Activated CD4-positive, CD25-positive, alpha-beta regulatory T cell treated with anti-CD3 and anti-CD28 coated beads, Interleukin-2, amount 50 U/mL, for 16 hours (primary cell): ENCODE measurements around the gene SMARCD3.

ENCODE experiments used
- DNase-seq: peaks from one replicate; pipeline ENCODE4 v3.0.0-alpha.2; 2020; ENCODE audit warnings: low read depth, low spot score

SMARCD3 gene

GRCh38 chr7:151272877-151273276, 24.4 kb upstream of the SMARCD3 start:
- DNase-seq, result no peak

DNA sequence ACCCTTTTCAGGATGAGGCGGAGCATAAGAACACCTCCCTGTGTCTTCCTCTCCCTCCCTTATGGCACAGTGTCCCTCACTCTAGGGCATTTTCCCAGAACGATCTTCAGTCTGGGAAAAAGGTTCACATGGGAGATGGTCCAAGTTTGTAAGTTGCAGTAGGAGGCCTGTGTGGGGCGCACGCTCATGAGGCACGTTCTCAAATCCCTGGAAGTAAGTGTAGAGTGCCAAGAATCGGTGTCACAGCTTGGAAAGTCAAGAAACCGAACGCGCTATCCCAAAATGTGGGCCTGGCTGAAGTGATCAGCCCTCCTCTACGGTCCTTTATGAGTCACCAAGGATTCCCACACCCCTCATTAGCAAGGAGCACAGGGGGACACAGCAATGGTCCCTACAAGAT, 23.9 kb upstream of the SMARCD3 start:
- DNase-seq, result no peak

GRCh38 chr7:151271699-151272355, 23.3 kb upstream of the SMARCD3 start:
- no peak for DNase-seq

DNA sequence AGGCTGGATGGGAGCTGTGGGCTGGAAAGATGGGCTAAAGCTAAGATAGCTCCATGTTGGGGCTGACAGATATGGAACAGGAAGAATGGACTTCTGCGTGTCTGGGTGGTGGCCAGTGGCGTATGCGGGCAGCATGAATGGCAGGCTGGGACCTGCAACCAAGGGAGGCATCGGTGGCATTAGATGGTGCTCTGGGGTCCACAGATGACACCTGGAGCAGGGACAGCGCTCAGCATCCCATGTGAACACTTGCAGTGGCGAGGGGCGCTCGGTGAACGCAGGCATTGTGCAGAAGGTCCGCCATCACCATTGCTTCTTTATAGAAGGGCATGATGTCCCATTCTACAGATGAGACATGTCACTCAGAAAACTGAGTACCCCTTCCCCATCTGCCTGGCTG, 21.0 kb upstream of the SMARCD3 start:
- DNase-seq, result no peak

DNA sequence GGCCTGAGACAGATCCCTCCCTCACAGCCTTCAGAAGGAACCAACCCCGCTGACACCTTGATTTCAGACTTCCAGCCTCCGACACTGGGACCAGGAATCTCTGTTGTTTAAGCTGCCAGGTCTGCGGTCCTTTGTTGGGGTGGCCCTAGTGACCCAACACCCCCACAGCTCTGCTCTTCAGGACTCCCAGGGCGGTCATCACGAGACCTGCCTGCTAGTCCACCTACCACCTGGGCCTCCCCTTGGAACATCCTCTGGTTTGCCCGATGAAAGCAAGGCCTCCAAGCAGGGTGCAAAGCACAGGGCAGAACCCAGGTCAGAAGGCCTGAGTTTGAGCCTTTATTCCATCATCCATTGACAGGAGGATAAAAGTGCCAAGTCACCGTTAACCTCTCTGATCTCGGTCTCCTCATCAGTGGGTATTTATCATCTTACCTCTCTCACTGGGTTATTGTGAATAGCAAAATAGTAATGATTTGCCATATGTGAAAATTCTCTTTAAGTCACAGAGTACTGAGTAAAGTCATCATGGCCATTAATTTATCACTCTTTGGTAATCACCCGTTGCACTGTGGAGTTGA, 16.9 kb upstream of the SMARCD3 start:
- DNase-seq, result no peak

GRCh38 chr7:151264615-151265014, 16.1 kb upstream of the SMARCD3 start:
- DNase-seq, result no peak

DNA sequence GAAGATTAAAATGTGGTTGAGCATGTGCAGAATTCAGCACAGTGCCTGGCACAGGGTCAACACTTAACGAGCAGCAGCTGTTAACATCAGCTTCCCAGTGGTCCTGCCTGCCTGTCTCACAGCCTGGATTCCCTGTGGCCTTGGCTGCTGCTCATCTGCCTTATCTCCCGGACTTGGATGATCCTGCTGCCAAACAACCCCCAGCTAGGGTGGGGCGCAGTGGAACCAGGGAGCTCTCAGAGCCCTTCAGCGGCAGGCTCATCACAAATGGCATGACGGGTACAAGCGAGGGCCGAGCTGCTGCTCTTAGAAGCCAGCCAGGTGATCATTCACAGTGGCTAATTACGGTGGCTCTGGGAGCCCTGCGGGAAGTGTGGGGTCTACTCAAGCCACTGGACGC, 13.0 kb upstream of the SMARCD3 start:
- no peak for DNase-seq

- DNase-seq, result no peak
Observed at GRCh38 chr7:151260883-151261282, 12.4 kb upstream of the SMARCD3 start.

- no peak for DNase-seq
Observed at GRCh38 chr7:151260471-151260870, 12.0 kb upstream of the SMARCD3 start.

DNA sequence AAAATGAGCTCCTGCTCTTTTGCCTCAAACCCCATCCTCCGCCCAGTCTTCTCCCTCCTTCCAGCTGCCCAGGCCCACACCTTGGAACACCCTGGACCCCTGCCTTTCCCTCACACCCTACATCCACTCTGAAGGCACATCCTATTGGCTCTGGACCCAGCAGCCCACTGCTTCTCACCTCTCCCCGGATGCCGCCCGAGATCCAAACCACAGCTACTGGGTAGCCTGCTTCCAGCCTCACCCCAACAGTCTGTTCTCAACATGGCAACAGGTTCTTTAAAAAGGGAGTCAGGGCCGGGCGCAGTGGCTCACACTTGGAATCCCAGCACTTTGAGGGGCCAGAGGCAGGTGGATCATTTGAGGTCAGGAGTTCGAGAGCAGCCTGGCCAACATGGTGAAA, 9.5 kb upstream of the SMARCD3 start:
- DNase-seq, result no peak

DNA sequence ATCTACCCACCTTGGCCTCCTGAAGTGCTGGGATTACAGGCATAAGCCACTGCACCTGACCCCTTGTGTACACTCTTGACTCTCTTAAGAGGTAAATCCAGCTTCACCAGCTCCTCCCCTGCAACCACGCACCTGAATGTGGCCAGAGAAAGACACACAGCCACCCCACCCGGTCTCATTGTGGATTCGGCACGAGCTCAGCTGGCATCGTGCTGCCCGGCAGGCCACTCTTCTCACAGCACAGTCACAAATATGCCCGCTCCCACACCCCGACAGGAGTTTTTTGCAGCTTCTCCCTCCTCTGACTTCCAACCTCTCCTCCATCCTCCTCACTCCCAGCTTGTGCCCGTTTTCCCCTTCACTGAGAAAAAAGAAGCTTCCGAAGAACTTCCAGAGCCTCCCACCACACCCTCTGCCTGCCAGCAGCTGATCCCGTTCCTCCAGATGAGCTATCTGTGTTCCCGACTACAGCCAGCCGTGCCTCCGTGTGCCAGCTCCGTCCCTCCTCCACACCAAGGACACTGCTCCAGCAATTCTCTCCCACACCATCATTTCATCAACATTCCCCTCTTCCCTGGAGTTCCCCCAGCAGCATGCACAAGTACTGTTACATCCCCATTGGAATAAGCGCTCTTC, 8.0 kb upstream of the SMARCD3 start:
- DNase-seq, result no peak

DNA sequence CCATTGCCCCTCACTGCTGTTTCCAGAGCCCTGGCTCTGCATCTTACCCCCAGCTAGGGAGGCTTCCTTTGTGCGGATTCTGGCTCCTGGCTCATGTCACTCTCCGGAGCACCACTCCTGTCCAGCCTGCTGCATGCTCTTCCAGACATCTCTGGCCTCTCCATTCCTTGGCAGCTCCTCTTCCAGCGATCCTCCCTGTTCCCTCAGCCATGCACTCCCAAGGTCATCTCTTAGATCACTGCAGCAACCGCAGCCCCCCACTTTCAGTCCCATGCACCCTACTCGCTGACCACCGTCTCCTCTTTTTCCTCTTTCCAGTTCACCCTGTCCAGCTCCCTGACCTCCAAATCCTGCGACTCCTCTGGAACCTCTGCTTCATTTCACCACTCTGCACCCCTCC, 6.9 kb upstream of the SMARCD3 start:
- no peak for DNase-seq

DNA sequence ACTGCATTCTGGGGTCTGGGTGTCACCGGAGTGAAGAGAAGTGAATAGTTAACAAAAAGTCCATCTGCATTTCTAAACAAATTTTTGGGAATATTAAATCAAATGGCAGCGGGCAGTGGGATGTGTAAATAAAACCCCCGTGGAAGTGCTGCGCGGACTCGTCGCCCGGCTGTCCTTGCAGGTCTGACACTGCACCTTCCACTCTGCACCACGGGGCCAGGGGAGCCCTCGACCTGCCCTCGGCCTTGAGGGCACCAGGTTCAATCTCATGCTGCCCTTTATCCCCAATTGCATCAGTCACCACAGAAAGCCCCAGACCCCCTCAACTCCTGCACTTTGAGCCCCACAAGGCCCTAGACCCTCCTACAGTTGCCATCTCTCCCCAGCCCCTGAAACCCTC, 6.4 kb upstream of the SMARCD3 start:
- DNase-seq, result no peak

GRCh38 chr7:151254316-151254715, 5.8 kb upstream of the SMARCD3 start:
- DNase-seq, result no peak

GRCh38 chr7:151252961-151253711, 4.6 kb upstream of the SMARCD3 start:
- no peak for DNase-seq

DNA sequence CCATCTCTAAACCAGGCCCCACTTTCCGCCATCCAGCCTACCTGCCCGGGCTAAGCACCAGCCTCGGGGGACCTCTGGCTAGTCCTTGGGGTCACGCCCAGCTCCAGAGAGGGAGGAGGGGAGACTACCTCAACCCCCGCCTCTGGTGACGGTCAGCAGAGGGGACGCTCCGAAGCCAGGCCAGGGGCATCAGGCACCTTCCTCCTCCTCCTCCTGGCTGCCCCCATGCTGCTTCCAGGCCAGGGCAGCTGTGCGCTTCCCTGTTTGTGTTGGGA, 4.0 kb upstream of the SMARCD3 start:
- no peak for DNase-seq

DNA sequence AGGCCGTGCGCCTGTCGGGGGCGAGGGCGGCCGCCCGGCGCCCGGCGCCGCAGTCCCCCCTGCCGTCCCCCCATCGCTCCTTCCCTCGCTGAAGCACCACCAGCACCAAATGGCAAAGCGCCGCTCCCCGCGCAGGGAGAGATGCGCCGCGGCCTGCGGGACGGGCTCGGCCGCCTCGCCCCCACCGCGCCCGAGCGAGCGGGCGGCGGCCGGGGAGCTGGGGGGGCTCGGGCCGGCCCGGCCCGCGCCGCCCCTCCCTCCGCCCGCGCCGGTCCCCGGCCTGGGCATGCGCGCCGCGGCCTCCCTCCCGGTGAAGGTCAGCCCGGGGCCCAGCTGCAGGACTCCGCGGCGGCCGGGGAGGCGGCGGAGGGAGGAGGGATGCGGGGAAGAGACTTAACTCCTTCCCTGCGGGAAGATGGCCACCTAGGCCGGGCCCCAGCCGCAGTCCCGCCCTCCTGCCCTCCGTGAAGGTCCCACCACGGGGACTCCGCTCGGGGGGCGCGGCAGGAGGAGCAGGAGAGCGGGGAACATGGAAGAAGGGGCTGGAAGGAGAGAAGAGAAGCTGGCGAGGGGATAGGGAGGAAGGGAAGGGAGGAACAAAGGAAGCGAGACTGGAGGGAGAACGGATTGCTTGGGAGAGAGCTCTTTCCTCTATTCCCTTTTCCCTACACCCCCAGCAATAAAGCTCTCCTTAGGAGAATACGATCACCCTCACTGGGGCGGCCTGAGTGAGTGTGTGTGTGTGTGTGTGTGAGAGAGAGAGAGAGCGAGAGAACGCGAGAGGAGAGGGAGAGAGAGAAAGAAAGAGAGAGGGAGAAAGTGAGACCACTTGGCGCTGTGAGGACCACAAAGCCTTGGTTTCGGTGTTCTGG, 3.4 kb upstream of the SMARCD3 start:
- no peak for DNase-seq

DNA sequence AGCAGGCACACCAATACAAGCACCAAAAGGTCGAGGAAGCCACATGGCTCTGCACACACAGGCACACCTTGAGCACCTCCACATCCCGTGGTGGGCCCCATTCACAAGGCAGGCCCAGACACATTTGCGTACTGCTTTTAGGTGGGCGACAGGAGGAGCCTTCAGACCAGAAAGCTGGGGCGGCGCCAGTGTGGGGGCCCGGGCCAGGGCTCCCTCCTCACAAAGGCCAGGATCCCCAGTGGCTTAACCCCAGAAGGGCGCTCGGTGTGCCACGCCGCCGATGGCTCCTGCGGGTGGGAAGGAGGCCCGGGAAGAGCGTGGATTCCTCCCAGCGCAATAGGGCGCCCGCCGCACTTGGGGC, 2.8 kb upstream of the SMARCD3 start:
- DNase-seq, result no peak

GRCh38 chr7:151250181-151251132, 2.0 kb upstream of the SMARCD3 start:
- no peak for DNase-seq

DNA sequence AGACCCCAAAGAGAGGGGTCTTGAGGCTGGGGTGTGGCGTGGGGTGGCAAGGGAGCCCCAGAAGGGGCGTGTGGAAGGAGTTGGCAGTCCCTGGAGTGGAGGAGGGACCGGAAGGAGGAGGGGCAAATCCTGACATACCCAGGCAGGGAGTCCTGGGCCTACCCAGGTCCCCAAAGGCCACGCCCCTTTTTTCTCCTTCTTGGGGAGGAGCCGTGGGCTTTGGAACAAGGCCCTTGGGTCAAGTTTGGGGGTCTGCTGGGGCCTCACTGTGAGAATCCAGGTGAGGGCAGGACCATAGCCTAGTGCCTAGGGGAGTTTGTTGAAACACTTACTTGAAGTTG, 1.2 kb upstream of the SMARCD3 start:
- no peak for DNase-seq
